ENCODE results near the gene SH3D19.
"Not testable (repeated sequence)": the region's sequence is repeated elsewhere in the genome, so short reads cannot be mapped to it uniquely, and the experiment has no call there.

The SH3D19 gene

GRCh38 chr4:151098979-151099228 is 226.5 kb downstream of the SH3D19 start:
- CTCF ChIA-PET: interaction anchor here (0.6 to 2.3 kb wide), 4 partner anchors 10 to 117 kb away, joined by 3 to 9 read pairs (median 3); no protein-coding TSS in a partner anchor
- peaks cover 51% of the 10 kb centered on the region for H3K4me1 Mint-ChIP-seq
- peak overlapping the region; percentile 85 for H3K4me3 Mint-ChIP-seq
- no peaks in the 10 kb centered on the region for H3K27me3 Mint-ChIP-seq
- no peak for DNase-seq
- H3K36me3 Mint-ChIP-seq: peaks cover 38% of the 10 kb centered on the region
- H3K27ac Mint-ChIP-seq: peak overlapping the region; percentile 95
- H3K9me3 Mint-ChIP-seq: no peaks in the 10 kb centered on the region

GRCh38 chr4:151097759-151098158 is 227.6 kb downstream of the SH3D19 start:
- H3K9me3 Mint-ChIP-seq: no peaks in the 10 kb centered on the region
- H3K27ac Mint-ChIP-seq: peak overlapping the region; percentile 95
- DNase-seq: no peak
- peaks cover 6% of the 10 kb centered on the region for H3K27me3 Mint-ChIP-seq
- H3K4me1 Mint-ChIP-seq: peaks cover 46% of the 10 kb centered on the region
- H3K36me3 Mint-ChIP-seq: peaks cover 31% of the 10 kb centered on the region
- H3K4me3 Mint-ChIP-seq: no peak overlapping the region
- CTCF ChIA-PET: no interaction called here

- CTCF ChIA-PET: no interaction called here
- no peak overlapping the region for H3K27ac Mint-ChIP-seq
- H3K27me3 Mint-ChIP-seq: peaks cover 6% of the 10 kb centered on the region
- H3K36me3 Mint-ChIP-seq: peaks cover 7% of the 10 kb centered on the region
- no peak overlapping the region for H3K4me3 Mint-ChIP-seq
- H3K9me3 Mint-ChIP-seq: no peaks in the 10 kb centered on the region
- no peak for DNase-seq
- H3K4me1 Mint-ChIP-seq: peaks cover 22% of the 10 kb centered on the region
These were observed 230.3 kb downstream of the SH3D19 start for GRCh38 chr4:151095142-151095541.

GRCh38 chr4:151094290-151094751 is 231.1 kb downstream of the SH3D19 start:
- H3K4me1 Mint-ChIP-seq: peaks cover 20% of the 10 kb centered on the region
- CTCF ChIA-PET: no interaction called here
- no peaks in the 10 kb centered on the region for H3K9me3 Mint-ChIP-seq
- no peak overlapping the region for H3K4me3 Mint-ChIP-seq
- no peaks in the 10 kb centered on the region for H3K36me3 Mint-ChIP-seq
- H3K27ac Mint-ChIP-seq: no peak overlapping the region
- no peak for DNase-seq
- peaks cover 6% of the 10 kb centered on the region for H3K27me3 Mint-ChIP-seq

- no peak for DNase-seq
- H3K4me1 Mint-ChIP-seq: peaks cover 10% of the 10 kb centered on the region
- H3K9me3 Mint-ChIP-seq: no peaks in the 10 kb centered on the region
- no peak overlapping the region for H3K4me3 Mint-ChIP-seq
- H3K27ac Mint-ChIP-seq: no peak overlapping the region
- H3K27me3 Mint-ChIP-seq: peaks cover 6% of the 10 kb centered on the region
- H3K36me3 Mint-ChIP-seq: no peaks in the 10 kb centered on the region
- CTCF ChIA-PET: no interaction called here
These were observed 232.2 kb downstream of the SH3D19 start for GRCh38 chr4:151093203-151093602.

- CTCF ChIA-PET: no interaction called here
- H3K27ac Mint-ChIP-seq: no peak overlapping the region
- peaks cover 6% of the 10 kb centered on the region for H3K27me3 Mint-ChIP-seq
- no peaks in the 10 kb centered on the region for H3K9me3 Mint-ChIP-seq
- DNase-seq: no peak
- H3K4me1 Mint-ChIP-seq: peaks cover 7% of the 10 kb centered on the region
- H3K36me3 Mint-ChIP-seq: no peaks in the 10 kb centered on the region
- no peak overlapping the region for H3K4me3 Mint-ChIP-seq
These were observed 232.9 kb downstream of the SH3D19 start for GRCh38 chr4:151092488-151092887.

GRCh38 chr4:151091047-151091446 is 234.4 kb downstream of the SH3D19 start:
- CTCF ChIA-PET: no interaction called here
- Mint-ChIP-seq H3K36me3 (no peaks in the 10 kb centered on the region), H3K27me3 (peaks cover 6% of the 10 kb centered on the region), H3K4me1 (peaks cover 7% of the 10 kb centered on the region), H3K9me3 (no peaks in the 10 kb centered on the region), H3K27ac (no peak overlapping the region), H3K4me3 (no peak overlapping the region)
- DNase-seq: no peak

- H3K36me3 Mint-ChIP-seq: no peaks in the 10 kb centered on the region
- H3K4me3 Mint-ChIP-seq: no peak overlapping the region
- H3K9me3 Mint-ChIP-seq: no peaks in the 10 kb centered on the region
- H3K4me1 Mint-ChIP-seq: no peaks in the 10 kb centered on the region
- CTCF ChIA-PET: no interaction called here
- no peak for DNase-seq
- no peaks in the 10 kb centered on the region for H3K27me3 Mint-ChIP-seq
- H3K27ac Mint-ChIP-seq: no peak overlapping the region
These were observed 237.9 kb downstream of the SH3D19 start for GRCh38 chr4:151087467-151087866.

GRCh38 chr4:151077978-151078377 is 247.4 kb downstream of the SH3D19 start:
- H3K27ac Mint-ChIP-seq, H3K4me3 Mint-ChIP-seq, DNase-seq, H3K4me1 Mint-ChIP-seq, H3K27me3 Mint-ChIP-seq, H3K9me3 Mint-ChIP-seq, H3K36me3 Mint-ChIP-seq, CTCF ChIA-PET: not testable (repeated sequence)

GRCh38 chr4:151074416-151074916 is 250.9 kb downstream of the SH3D19 start:
- Mint-ChIP-seq H3K27ac (no peak overlapping the region), H3K36me3 (no peaks in the 10 kb centered on the region), H3K9me3 (no peaks in the 10 kb centered on the region), H3K4me3 (no peak overlapping the region), H3K4me1 (no peaks in the 10 kb centered on the region), H3K27me3 (no peaks in the 10 kb centered on the region)
- CTCF ChIA-PET: interaction anchor here (0.5 kb wide), 1 partner anchor 64 kb away, joined by 3 read pairs; no protein-coding TSS in a partner anchor
- no peak for DNase-seq
